Activated T-cell treated with anti-CD3 and anti-CD28 coated beads, Interleukin-2, amount 50 U/mL, for 24 hours (primary cell): Measurements from ENCODE around the gene SEMA3D.

Experiments
- DNase-seq: peaks from one replicate; pipeline ENCODE4 v3.0.0-alpha.2; 2020
- H3K27ac Mint-ChIP-seq: 2 replicates; pipeline ENCODE4 v1.8.0; 2020; ENCODE audit warnings: mild to moderate bottlenecking, mixed read lengths
- H3K27me3 Mint-ChIP-seq: 2 replicates; pipeline ENCODE4 v1.8.0; 2020; ENCODE audit warnings: mixed read lengths
- H3K36me3 Mint-ChIP-seq: 2 replicates; pipeline ENCODE4 v1.8.0; 2020; ENCODE audit warnings: low read depth, mixed read lengths
- H3K4me1 Mint-ChIP-seq: 2 replicates; pipeline ENCODE4 v1.8.0; 2020; ENCODE audit warnings: low read depth, mixed read lengths
- H3K4me3 Mint-ChIP-seq: 2 replicates; pipeline ENCODE4 v1.8.0; 2020; ENCODE audit warnings: mild to moderate bottlenecking, moderate library complexity, mixed read lengths
- H3K9me3 Mint-ChIP-seq: 2 replicates; pipeline ENCODE4 v1.8.0; 2020; ENCODE audit warnings: mixed read lengths

Gene SEMA3D

DNA sequence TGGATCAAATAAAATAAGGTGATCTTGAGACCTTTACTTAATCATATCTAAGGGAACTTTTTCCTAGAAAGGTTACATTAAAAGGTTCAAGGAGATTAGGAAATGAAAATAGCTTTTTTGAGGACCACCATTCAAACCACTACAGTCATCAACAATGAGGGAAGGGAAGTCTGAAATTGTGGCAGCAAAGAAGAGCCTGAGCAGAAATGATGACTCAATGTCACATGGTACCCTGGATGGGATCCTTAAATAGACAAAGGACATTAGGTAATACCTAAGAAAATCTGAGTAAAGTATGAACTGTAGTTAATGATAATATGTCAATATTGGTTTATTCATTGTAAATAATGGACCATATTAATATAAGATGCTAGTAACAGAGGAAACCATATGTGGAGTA lies 236.0 kb downstream of the SEMA3D start:
- Mint-ChIP-seq H3K27me3 (no peaks in the 10 kb centered on the region), H3K9me3 (peaks cover 2% of the 10 kb centered on the region), H3K27ac (no peak overlapping the region), H3K4me1 (no peaks in the 10 kb centered on the region), H3K4me3 (no peak overlapping the region), H3K36me3 (no peaks in the 10 kb centered on the region)
- no peak for DNase-seq

DNA sequence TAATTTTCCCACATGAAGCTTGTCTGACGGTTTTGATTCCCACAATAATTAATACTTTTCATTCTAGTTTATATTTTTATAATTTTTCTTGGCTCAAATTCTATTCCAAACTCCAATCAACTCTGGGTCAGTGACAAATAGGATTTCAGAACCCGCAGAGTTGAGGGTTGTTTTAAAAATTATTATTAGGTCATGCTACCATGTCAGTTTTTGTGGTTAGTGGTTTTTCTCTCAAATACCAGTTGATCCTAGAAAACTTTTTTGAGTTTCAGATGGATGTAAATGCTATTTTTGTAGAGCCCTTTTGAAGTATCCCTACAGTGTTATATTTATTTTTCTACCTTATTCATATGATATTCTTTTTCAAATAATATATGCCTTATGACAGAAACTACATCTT lies 237.4 kb downstream of the SEMA3D start:
- Mint-ChIP-seq H3K27me3 (no peaks in the 10 kb centered on the region), H3K27ac (no peak overlapping the region), H3K9me3 (peaks cover 2% of the 10 kb centered on the region), H3K4me3 (no peak overlapping the region), H3K4me1 (no peaks in the 10 kb centered on the region), H3K36me3 (no peaks in the 10 kb centered on the region)
- no peak for DNase-seq

DNA sequence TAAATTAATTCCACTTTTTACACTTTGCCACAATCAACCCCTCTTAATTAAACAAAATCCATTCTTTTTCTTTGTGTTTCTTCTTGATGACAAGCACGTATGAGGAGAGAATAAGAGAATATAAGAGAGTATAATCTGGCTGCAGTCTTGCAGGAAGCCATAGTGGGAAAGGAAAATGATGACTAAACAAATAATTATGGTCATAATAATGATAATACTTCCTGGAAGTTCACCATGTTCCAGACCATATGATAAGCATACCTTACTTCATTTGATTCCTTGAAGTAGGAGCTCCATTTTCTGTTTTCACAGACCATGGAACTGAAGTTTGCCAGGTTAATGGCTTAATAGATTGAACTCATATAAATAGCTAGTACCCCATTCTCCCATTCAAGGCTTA lies 237.8 kb downstream of the SEMA3D start:
- no peak overlapping the region for H3K27ac Mint-ChIP-seq
- no peaks in the 10 kb centered on the region for H3K27me3 Mint-ChIP-seq
- no peak overlapping the region for H3K4me3 Mint-ChIP-seq
- H3K9me3 Mint-ChIP-seq = peaks cover 2% of the 10 kb centered on the region
- no peak for DNase-seq
- H3K4me1 Mint-ChIP-seq = no peaks in the 10 kb centered on the region
- H3K36me3 Mint-ChIP-seq = no peaks in the 10 kb centered on the region

DNA sequence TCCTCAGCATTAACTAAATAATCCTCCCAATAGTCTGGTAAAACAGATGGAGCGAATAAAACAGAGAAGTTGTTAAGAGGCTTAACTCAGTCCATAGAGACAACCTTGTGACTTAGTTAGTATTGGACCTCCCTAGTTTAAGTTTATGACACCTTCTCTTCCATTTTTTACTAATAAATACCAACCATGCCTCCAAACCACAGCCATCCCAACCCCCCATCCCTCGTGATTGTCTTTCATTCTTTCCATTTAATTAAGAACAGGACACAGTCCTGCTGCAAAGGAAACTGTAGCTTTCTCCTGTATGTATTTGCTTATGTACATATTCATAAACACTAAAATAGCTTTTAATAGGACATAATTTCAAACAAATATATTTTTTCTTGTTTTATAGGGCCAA lies 238.2 kb downstream of the SEMA3D start:
- Mint-ChIP-seq H3K36me3 (no peaks in the 10 kb centered on the region), H3K4me1 (no peaks in the 10 kb centered on the region), H3K27ac (no peak overlapping the region), H3K27me3 (no peaks in the 10 kb centered on the region), H3K9me3 (peaks cover 2% of the 10 kb centered on the region), H3K4me3 (no peak overlapping the region)
- DNase-seq = no peak

DNA sequence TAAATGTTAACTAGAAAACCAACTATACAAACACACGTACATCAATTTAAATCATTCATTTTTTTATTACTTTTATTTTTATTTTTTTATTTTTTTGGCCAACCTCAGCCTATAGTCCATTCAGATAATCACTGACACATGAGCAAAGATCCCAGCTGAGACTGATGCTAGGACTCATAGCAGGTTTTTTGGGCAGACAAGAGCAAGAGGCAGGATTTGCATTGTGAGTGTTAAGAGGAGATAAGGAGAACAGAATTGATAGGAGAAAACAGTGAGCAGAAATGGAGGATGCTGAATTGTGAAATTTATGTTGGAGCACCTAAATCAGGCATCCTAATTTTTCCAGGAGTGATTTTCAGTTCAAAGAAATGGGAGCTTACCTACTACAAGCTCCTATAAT lies 240.3 kb downstream of the SEMA3D start:
- no peak overlapping the region for H3K27ac Mint-ChIP-seq
- DNase-seq = no peak
- H3K9me3 Mint-ChIP-seq = peaks cover 2% of the 10 kb centered on the region
- no peaks in the 10 kb centered on the region for H3K4me1 Mint-ChIP-seq
- no peaks in the 10 kb centered on the region for H3K27me3 Mint-ChIP-seq
- no peaks in the 10 kb centered on the region for H3K36me3 Mint-ChIP-seq
- no peak overlapping the region for H3K4me3 Mint-ChIP-seq
